ENCODE results near the gene BMPER.

Gene BMPER

GRCh38 chr7:33926535-33926934 is 21.2 kb downstream of the BMPER start:
- DNase-seq = no peak

DNA sequence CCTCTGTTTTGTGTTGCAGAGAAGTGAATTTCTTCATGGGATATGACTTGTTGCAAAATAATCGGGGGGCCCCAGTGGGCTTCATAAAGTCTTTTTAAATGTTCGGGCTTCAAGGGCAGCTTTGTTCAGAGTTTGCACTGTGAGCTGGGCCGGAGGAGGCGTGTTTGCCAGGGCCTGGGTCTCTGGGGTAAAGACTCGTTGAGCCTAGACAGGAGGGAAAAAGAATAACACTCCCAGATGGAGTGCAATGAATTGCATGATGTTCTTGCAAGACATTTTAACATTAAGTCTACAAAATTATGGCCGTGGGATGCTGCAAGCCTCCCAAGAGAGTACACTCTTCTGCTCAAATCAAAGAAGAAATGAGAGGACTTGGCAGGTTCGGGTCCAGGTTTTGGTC is 23.6 kb downstream of the BMPER start:
- no peak for DNase-seq

GRCh38 chr7:33932221-33932620 is 26.9 kb downstream of the BMPER start:
- DNase-seq = no peak

DNA sequence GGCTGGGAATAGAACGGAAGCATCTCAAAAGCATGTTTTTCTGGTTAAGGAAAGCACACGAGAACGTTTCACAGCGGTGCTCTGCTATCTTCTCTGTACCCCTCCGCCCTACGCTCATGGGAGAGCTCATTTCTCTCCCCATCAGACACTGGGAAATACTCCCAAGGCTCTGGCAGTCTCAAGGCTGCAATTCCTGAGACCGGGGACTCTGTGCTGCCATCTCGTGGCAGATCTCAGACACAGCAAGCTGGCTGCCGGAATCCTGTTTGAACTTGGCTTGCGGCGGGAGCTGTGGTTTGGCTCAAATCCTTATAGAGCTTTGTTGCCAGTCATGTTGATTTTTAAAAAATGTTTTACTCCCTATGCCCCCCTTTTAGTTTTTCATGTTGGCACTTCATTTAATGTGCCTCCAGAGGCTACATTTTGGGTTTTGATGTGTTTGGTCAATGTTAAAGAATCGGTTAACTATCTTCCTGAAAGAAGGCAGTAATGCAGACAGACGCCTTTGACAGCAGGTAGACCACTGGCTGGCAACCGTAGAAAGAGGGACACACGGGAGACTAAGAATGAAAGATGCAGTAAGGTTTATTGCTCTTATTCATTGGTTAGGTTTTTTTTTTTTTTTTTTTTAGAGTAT is 27.6 kb downstream of the BMPER start:
- peak; percentile 70 for DNase-seq

DNA sequence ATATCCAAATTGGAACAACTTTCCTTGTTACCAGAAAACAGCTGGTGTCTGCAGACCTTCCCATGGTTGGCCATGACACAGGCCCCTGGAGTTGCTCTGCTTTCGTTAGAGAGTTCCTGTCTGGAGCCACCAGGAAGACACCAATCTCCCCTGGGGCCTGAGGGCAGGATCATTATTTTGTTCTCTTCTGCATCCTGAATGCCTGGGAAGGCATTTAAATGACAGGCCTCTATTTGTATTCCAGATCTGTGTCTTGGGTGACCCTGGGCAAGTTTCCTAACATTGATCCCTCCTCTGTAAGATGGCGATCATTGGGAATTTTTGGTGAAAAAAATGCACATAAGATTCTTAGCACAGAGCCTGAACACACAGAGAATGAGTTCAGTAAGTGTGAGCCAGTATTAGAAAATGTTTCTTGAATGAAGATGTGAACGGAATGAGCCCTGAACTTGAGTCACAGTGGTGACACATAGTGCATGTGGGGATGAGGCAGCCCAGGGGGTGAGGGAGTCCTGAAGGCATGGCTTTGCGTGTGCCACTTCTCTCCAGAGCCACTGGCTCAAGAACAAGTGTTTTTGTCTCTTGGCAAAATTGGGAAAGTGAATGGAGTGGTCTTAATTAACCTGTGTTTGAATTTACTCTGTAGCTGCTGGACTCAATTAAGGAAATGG is 28.4 kb downstream of the BMPER start:
- DNase-seq = no peak

- no peak for DNase-seq
Observed at GRCh38 chr7:33934391-33934790, 29.1 kb downstream of the BMPER start.

- DNase-seq = no peak
Observed at GRCh38 chr7:33936503-33936902, 31.2 kb downstream of the BMPER start.

DNA sequence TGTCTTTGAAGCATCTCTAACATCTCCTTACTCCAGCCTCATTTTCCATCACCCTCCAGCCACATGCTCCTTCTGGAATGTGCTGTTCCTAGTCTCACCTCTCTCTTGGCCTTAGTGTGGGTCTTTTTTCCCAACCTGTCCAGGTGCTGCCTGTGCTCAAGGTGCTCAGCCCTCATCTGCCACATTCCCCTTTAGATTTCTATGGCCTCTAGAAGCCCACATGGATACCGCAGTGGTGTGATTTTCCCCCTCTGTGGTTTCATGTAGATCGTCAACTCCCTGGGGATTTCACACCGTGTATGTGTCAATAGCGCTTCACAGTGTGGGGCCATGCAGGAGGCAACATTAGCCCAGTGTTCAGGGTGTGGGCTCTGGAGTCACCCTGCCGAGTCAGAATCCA is 32.5 kb downstream of the BMPER start:
- no peak for DNase-seq

DNA sequence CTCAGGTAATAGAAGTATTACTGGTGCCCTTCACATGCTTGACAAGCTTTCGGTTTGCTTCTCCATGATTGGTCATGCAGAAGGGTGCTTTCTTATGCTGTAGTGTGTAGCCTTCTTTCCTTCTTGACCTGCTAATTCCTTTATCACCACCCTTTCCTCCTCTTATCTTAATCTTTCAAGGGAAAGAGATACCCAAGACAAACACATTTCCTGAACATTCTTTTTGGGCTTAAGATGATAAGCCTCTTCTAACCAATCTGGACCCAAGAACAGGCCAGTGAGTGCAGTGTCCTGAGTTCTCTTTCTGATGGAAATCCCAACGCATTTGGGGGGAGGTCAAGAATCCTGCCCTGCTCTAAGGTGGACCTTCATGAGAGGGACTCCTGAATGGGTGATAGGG is 33.8 kb downstream of the BMPER start:
- no peak for DNase-seq

- no peak for DNase-seq
Observed at GRCh38 chr7:33940503-33940902, 35.2 kb downstream of the BMPER start.

DNA sequence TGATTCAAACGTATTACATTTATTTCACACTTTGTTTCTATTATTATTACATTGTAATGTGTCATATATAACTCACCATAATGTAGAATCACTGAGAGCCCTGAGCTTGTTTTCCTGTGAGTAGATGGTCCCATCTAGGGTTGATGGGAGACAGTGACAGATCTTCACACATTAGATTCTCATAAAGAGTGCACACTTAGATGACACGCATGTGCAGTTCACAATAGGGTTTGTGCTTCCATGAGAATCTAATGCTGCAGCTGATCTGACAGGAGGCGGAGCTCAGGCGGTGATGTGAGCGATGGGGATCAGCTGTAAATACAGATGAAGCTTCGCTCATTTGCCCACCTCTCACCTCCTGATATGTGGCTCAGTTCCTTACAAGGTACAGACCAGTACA is 36.1 kb downstream of the BMPER start:
- no peak for DNase-seq

DNA sequence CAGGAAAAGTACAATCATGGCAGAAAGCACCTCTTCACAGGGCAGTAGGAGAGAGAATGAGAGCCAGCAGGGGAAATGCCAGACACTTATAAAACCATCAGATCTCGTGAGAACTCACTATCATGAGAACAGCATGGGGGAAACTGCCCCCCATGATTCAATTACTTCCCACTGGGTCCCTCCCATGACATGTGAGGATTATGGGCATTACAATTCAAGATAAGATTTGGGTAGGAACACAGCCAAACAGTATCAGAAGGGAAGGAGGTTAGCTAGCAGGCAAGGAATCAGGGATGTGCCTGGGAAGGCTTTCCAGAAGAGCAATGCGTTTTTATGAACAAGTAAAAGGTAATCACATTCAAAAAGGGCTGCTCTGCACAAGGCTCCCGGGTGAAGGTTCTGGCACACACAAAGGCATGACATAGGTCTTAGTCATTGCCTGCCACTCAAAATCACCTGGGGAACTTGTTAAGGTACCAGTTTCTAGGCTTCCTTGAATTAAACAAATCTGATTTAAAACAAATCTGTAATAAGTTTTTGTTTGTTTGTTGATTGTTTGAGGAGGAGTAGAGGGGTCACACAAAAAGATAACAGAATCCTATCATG is 40.9 kb downstream of the BMPER start:
- DNase-seq = no peak

DNA sequence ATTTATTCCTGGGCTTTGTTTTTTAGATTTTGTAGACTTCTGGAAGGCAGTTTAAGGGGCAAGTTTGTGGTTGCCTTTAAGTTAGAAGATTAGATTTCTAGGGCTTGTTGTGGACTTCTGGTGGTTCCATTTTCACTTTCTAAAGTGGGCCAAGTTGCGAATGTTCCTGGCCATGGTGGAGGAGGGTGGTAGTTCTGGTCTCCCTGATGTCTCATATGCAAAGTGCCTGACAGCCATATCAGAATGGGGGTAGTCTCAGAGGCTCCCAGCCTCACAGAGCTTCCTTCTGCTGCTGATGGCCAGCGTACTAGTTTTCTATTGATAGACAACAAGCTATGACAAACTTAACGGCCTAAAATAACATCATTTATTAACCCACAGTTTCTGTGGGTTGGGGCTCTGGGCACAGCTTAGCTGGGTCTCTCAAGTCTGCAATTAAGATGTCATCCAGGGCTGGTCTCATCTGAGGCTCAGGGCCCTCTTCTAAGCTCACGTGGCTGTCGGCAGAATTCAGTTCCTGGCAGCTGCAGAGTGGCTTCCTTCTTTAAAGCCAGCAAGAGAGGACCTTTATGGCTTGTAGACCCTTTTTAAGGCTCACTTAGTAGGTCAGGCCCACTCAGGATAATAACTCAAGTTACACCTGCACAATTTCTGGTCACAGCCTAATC is 44.8 kb downstream of the BMPER start:
- no peak for DNase-seq

DNA sequence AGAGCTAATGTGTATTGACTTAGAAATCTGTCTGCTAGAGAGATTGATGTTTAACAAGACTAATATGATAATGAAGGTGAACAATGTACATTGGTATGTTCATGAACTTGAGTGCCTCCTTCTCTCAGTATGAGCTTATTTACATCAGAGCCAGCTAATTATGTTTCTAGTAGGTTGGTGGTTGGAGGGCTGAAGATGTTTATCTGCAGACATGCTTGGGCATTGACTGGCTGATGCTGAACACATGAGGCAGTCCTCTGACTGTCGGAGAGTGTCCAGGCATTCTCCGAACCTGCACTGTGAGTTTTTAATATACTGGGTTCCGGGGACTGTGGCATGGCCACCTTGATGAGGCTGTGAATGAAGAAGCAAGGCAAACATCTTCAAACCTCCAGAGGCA is 47.5 kb downstream of the BMPER start:
- no peak for DNase-seq

DNA sequence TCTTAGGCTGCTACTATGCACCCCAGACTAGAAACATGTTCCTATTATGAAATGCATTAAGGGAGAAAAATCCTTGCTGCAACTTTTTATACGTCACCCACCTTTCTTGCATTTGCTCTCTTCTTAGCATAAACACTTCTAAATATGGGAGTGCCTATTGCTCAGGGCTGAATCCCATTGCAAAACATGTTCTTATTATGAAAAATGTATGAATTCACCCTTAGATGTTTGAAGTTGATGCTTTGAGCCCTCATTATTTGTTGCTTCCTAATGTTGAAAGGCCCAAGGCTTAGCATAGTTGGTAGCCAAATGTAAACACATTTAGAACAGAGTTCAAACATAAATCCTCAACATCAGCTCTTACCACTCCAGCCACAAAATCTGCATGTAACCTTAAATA is 52.8 kb downstream of the BMPER start:
- DNase-seq = no peak

GRCh38 chr7:33959676-33960075 is 54.3 kb downstream of the BMPER start:
- no peak for DNase-seq

DNA sequence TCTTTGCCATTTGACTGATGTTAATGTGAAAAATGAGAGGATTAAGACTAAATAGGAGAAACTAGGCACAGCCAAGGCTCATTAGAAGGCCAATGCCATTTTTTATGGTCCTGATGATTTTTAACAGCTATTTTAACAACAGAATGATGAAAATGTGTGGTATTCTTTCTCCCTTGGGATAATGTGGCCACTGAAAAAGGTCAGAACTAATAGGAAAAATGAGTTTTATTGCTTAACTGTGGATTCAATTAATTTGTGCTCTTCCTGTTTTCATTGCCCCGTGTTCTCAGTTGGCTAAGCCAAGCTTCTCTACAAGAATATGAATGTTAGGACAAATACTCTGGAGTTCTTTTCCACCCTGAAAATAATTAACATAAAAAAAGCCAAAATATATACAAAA is 56.6 kb downstream of the BMPER start:
- no peak for DNase-seq

DNA sequence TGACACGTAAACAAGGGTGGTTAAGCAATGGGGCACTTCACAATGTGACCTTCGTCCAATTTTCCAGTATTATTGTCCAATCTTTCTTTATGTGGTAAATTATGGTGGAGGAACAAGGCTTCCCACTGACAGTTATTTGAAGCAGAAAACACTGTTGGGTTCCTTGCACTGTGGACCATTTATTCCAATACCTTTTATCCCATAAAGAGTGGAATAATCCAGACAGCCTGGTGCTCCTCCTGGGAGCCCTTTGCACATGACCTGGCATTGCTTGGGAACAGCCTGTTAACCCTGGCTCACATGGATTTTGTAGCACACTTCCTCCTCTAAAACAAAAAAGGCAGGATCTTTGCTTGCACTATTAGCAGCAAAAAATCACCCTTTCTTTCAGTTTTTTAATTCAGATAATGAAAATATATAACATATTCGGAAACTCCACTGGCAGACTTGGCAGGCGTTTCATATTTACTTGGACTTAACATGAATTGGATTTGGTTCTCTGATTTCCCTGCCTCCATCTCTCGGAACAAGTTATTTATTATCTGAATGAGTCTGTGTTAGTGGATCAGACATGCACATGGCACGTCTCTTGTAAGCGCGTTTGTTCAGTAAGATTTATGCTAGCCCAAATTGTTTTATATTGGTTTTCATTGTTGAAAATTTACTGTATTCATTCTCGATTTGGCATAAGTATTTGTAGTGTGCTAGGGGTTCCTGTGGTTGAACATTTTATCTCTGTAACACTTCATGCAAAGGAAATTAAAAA is 59.3 kb downstream of the BMPER start:
- DNase-seq = no peak

GRCh38 chr7:33965183-33965744 is 59.9 kb downstream of the BMPER start:
- no peak for DNase-seq

DNA sequence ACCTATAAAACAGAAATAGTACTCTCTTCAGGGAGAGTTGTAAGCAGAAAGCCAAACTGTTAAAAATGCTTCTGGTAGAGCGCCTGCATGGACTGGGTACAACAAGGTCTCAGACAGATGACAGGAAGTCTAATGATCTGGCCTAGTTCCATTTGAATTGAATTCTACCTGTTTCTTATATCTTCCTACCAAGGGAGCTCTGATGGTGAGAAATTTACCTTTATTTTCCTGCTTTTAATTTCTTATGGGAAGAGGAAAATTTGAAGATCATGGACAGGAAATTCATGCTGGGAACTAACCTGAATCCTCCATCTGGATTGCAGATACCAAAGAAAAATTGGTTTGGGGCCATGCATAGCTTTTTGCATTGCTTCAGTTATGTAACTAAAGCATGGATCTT is 63.3 kb downstream of the BMPER start:
- no peak for DNase-seq

- DNase-seq = no peak
Observed at GRCh38 chr7:33970536-33970935, 65.2 kb downstream of the BMPER start.

DNA sequence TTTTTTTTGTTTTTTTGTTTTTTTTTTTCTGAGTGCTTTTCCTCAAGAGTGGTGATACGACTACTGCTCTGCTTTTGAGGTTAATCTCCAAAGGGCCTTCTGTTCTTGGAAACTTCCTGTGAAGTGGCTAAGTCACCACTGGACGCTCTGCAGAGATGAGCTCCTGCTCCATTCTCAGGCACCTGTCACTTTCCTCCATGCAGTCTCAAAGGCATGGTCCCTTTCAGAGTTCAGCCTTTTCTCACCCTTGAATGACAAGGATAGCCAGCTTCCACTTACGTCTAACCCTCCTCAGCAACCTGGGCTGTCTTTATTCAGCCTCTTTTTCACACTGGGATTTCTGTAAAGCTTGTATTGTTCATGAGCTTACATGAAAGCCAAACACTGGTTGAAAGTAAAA is 65.8 kb downstream of the BMPER start:
- DNase-seq = no peak

Data from RPMI8226 (cell line).